Panc1 (cell line): ENCODE results near the gene CROCC2. TPM values are rescaled to one million over a fixed set of nuclear protein-coding genes. Genes with fewer than 3 reads are reported as not detected.

Experiments used
- ATAC-seq: fragments of 200-7000 bp; cut with Tn5 transposase; 2 replicates; pipeline ENCODE4 v1.9.1; 2020; ENCODE audit warnings: mild to moderate bottlenecking, moderate library complexity
- BruUV-seq: library from RNA; stranded (reverse); fragments of 400-500 nt; replicated peaks from 2 replicates; lab custom pipeline; 2021; lab: Mats Ljungman, UMichigan
- CTCF ChIA-PET: fragments of 300-600 bp; sonication (Branson Sonifier 250); formaldehyde crosslinking; loops from one replicate; lab custom pipeline; 2022; ENCODE audit warnings: antibody characterized with exemption; lab: Charles Lee
- POLR2A ChIA-PET: fragments of 300-600 bp; sonication (Branson Sonifier 250); formaldehyde crosslinking; loops from one replicate; lab custom pipeline; 2022; ENCODE audit warnings: antibody characterized with exemption; lab: Charles Lee
- DNase-seq: peaks from one replicate; pipeline ENCODE4 v3.0.0-alpha.2; 2010; ENCODE audit warnings: low read depth, low spot score
- H3K27ac ChIP-seq: 2 replicates; pipeline ENCODE4 v1.5.1; 2011; ENCODE audit warnings: mild to moderate bottlenecking, low read length, inconsistent platforms
- H3K27me3 ChIP-seq: fragments of 200-500 bp; sonication (Bioruptor generic); 2 replicates; pipeline ENCODE4 v1.6.0; 2014; ENCODE audit warnings: low read length, inconsistent platforms; ENCODE audit not compliant: control insufficient read depth, insufficient read depth
- H3K36me3 ChIP-seq: fragments of 200-500 bp; sonication (Bioruptor generic); 2 replicates; pipeline ENCODE4 v1.5.1; 2014; ENCODE audit warnings: inconsistent platforms, mild to moderate bottlenecking, low read length, moderate library complexity; ENCODE audit not compliant: control insufficient read depth, insufficient read depth
- H3K4me1 ChIP-seq: 2 replicates; pipeline ENCODE4 v1.5.1; 2011; ENCODE audit warnings: inconsistent platforms, mild to moderate bottlenecking, low read length, moderate library complexity; ENCODE audit not compliant: control insufficient read depth, insufficient read depth
- H3K4me3 ChIP-seq, 2 experiments: 2 replicates each; pipeline ENCODE4 v1.5.1; 2011 to 2012; ENCODE audit warnings: low read depth in 2 of 2, low read length in 2 of 2, mild to moderate bottlenecking in 2 of 2, inconsistent platforms in 1 of 2, moderate library complexity in 1 of 2
- H3K9me3 ChIP-seq: fragments of 200-500 bp; sonication (Bioruptor generic); 2 replicates; pipeline ENCODE4 v1.5.1; 2014; ENCODE audit warnings: low read depth, mild to moderate bottlenecking, inconsistent platforms, low read length, moderate library complexity; ENCODE audit not compliant: control insufficient read depth, insufficient read depth
- CTCF ChIP-seq: fragments of 450-650 bp; IDR thresholded peaks from 2 replicates; pipeline ENCODE4 v1.5.1; 2017; ENCODE audit warnings: mild to moderate bottlenecking
- POLR2AphosphoS5 ChIP-seq: IDR thresholded peaks from 2 replicates; pipeline ENCODE4 v1.6.1; 2012; ENCODE audit warnings: mild to moderate bottlenecking, low read depth, low read length, moderate library complexity
- SIN3A ChIP-seq: IDR thresholded peaks from 2 replicates; pipeline ENCODE4 v1.6.1; 2012; ENCODE audit warnings: low read depth, mild to moderate bottlenecking, low read length, moderate library complexity, borderline replicate concordance; ENCODE audit not compliant: insufficient read depth
- TCF7L2 ChIP-seq: IDR thresholded peaks from 2 replicates; pipeline ENCODE4 v1.6.1; 2011; ENCODE audit warnings: mild to moderate bottlenecking, low read depth, low read length, inconsistent platforms
- in situ Hi-C: cut with HindIII; loops from 2 replicates; pipeline ENCODE4 v1.10.0; 2016; ENCODE audit warnings: low sequenced_read_pairs, low pct_unique_long_range_greater_than_20kb
- intact Hi-C: fragments of 100-400 bp; cut with micrococcal nuclease; formaldehyde crosslinking; loops from one replicate; pipeline ENCODE4 v1.10.0; 2022; ENCODE audit not compliant: unreplicated experiment
- total RNA-seq: library from RNA; stranded (reverse); gene quantifications from one replicate; pipeline ENCODE4 v1.2.1, GENCODE V29; 2021; ENCODE audit not compliant: unreplicated experiment
- TF ChIP-seq, protein P1 (sequence below), 2 experiments: IDR thresholded peaks; 2 replicates each; pipeline ENCODE4 v1.6.1; 2011 to 2012; ENCODE audit warnings: low read depth in 2 of 2, control low read depth in 1 of 2, low read length in 1 of 2, mild to moderate bottlenecking in 1 of 2, moderate library complexity in 1 of 2; ENCODE audit not compliant: insufficient read depth in 1 of 2

CROCC2 gene
- total RNA-seq, 1 experiment from 2014 or later, result 0.23 TPM

DNA sequence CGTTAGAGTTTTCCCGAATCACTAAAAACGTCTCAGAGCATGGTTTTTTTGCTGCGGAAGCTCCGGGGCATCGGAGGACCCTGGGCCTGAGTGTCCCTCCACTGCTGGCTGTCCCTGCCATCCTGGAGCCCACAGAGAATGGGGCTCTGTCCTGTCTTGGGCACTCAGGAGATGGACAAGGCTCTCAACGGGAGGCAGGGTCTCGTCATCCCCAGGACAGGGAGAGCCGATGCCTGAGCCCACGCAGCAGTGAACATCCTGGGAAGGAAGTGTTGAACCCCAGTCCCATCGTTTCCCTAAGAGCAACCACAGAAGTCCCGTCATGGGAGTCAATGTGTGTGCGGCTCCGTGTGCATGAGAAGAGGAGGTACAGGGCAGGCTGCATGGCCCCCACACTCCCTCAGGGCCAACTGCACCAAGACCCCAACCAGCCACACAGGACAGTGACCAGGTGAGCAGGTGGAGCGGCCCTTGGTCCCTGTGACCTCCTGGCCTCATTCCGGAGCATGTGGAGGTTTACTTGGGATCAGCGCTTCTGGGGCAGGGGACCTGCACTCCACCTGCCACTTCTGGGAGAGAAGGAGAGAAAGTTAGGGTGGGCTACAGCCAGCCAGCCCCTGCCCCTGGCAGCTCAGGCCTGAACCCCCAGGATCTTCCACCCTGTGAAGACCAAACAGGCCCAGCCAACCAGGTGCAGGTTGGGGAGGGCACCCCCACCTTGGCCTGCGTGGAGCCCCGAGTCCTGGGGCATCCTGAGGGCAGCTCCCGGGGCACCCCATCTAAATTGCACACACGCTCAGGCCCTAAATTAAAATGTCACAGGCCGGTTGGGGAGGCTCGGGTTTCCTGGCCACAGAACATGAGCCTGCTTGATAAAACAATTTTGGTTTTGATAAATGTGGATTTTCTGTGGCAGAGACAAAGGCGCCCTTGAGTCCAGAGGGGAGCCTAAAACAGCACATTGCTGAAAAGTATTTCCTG is 89.2 kb downstream of the CROCC2 start:
- BruUV-seq, result no TSS peak
- TF ChIP-seq SIN3A (no peak), POLR2AphosphoS5 (no peak), CTCF (no peak), TCF7L2 (no peak)
- TF ChIP-seq, protein P1, sequence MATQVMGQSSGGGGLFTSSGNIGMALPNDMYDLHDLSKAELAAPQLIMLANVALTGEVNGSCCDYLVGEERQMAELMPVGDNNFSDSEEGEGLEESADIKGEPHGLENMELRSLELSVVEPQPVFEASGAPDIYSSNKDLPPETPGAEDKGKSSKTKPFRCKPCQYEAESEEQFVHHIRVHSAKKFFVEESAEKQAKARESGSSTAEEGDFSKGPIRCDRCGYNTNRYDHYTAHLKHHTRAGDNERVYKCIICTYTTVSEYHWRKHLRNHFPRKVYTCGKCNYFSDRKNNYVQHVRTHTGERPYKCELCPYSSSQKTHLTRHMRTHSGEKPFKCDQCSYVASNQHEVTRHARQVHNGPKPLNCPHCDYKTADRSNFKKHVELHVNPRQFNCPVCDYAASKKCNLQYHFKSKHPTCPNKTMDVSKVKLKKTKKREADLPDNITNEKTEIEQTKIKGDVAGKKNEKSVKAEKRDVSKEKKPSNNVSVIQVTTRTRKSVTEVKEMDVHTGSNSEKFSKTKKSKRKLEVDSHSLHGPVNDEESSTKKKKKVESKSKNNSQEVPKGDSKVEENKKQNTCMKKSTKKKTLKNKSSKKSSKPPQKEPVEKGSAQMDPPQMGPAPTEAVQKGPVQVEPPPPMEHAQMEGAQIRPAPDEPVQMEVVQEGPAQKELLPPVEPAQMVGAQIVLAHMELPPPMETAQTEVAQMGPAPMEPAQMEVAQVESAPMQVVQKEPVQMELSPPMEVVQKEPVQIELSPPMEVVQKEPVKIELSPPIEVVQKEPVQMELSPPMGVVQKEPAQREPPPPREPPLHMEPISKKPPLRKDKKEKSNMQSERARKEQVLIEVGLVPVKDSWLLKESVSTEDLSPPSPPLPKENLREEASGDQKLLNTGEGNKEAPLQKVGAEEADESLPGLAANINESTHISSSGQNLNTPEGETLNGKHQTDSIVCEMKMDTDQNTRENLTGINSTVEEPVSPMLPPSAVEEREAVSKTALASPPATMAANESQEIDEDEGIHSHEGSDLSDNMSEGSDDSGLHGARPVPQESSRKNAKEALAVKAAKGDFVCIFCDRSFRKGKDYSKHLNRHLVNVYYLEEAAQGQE (IDR thresholded peaks at IDR 0.05; ENCODE audit: insufficient read depth in 1 of 2, low read depth in 2 of 2, low read length in 1 of 2), result no peak
- H3K27ac ChIP-seq, result no peak overlapping the region
- no peak overlapping the region for H3K4me3 ChIP-seq
- no peaks in the 10 kb centered on the region for H3K27me3 ChIP-seq
- peaks cover 20% of the 10 kb centered on the region for H3K4me1 ChIP-seq
- ATAC-seq (no peak), DNase-seq (no peak)
- CTCF ChIA-PET, result interaction anchor here (0.7 kb wide), 1 partner anchor 12 kb away, joined by 7 read pairs; no protein-coding TSS in a partner anchor
- H3K9me3 ChIP-seq, result no peaks in the 10 kb centered on the region
- POLR2A ChIA-PET, result no interaction called here
- no peaks in the 10 kb centered on the region; the same call in 1 of the 2 replicates for H3K36me3 ChIP-seq
- intact Hi-C loops, result no loop called here
- in situ Hi-C loops, result no loop called here

- Histone ChIP-seq H3K9me3 (no peaks in the 10 kb centered on the region), H3K27ac (no peak overlapping the region), H3K4me1 (peaks cover 20% of the 10 kb centered on the region), H3K27me3 (no peaks in the 10 kb centered on the region), H3K36me3 (no peaks in the 10 kb centered on the region; the same call in 1 of the 2 replicates), H3K4me3 (no peak overlapping the region)
- TF ChIP-seq CTCF (no peak), SIN3A (no peak), TCF7L2 (no peak), POLR2AphosphoS5 (no peak)
- TF ChIP-seq, protein P1 (IDR thresholded peaks at IDR 0.05; ENCODE audit: insufficient read depth in 1 of 2, low read depth in 2 of 2, low read length in 1 of 2), result no peak
- in situ Hi-C loops, result no loop called here
- ATAC-seq, result no peak
- intact Hi-C loops, result no loop called here
- no TSS peak for BruUV-seq
- DNase-seq, result no peak
- ChIA-PET POLR2A (no interaction called here), CTCF (interaction anchor here (0.7 kb wide), 1 partner anchor 13 kb away, joined by 7 read pairs; no protein-coding TSS in a partner anchor)
Observed at GRCh38 chr2:240996161-240996833, 90.2 kb downstream of the CROCC2 start.
